NCI-H1092 treated with DMSO at 0.1 percent for 48 hours (cell line): ENCODE results near the gene TMEM238L.
"Not testable (repeated sequence)": the region's sequence is repeated elsewhere in the genome, so short reads cannot be mapped to it uniquely, and the experiment has no call there.

Source experiments
- DNase-seq: peaks from one replicate; lab custom pipeline; 2025; lab: John Stamatoyannopoulos, UW

Gene TMEM238L, protein sequence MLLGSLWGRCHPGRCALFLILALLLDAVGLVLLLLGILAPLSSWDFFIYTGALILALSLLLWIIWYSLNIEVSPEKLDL

DNA sequence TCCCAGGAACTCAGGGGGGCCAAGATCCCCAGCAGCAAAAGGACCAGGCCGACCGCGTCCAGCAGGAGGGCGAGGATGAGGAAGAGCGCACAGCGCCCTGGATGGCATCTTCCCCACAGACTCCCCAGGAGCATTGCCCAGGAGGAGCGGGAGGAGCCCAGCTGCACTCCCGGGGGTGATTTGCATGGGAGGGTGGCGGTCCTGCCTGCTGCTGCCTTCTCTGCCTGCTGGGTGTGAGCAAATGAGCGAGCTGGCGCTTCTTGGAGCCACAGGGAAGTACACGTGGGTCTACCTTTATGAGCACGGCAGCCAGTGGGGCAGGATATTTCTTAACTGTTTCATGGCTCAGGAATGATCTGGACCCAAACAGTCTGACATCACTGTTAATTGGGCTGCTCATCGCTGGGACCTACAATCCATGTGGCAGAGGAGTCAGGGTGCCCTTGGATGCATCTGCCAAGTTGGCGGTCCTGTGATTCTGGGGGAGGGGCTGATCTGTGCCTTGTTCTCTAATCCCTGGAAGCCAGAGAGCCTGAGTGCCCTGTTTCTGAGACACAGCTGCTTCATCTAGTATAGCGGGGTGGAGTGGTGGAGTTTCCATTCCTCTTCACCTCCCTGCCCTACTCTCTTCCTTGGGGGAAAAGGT lies at the start of gene TMEM238L:
TSS of gene TMEM238L (minus strand) at position 270 of the 646 bp plus-strand sequence. CDS start at position 134, 136 bp downstream.
- no peak for DNase-seq

DNA sequence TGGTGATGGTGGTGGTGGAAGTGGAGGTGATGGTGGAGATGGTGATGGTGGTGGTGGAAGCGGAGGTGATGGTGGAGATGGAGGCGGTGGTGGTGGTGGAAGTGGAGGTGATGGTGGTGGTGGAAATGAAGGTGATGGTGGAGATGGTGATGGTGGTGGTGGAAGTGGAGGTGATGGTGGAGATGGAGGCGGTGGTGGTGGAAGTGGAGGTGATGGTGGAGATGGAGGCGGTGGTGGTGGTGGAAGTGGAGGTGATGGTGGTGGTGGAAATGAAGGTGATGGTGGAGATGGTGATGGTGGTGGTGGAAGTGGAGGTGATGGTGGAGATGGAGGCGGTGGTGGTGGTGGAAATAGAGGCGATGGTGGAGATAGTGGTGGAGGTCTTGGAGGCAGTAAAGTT lies 42.7 kb upstream of the TMEM238L start:
- DNase-seq, result not testable (repeated sequence)

DNA sequence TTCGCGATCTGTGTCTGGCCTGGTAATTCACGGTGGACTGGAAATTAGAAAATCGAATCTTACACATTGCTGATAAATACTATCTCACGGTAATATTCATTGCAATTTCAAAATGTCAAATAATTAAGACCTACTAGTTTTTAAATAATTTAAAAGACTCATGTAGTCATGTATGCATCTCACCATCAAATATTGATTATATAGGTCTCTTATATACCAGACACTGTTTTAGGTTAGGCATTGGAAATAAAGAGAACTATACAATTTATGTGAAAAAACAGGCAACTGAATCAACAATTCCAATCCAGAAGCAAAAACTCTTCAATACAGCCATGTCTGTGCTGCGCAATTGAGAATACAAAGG lies 41.5 kb upstream of the TMEM238L start:
- DNase-seq, result no peak

DNA sequence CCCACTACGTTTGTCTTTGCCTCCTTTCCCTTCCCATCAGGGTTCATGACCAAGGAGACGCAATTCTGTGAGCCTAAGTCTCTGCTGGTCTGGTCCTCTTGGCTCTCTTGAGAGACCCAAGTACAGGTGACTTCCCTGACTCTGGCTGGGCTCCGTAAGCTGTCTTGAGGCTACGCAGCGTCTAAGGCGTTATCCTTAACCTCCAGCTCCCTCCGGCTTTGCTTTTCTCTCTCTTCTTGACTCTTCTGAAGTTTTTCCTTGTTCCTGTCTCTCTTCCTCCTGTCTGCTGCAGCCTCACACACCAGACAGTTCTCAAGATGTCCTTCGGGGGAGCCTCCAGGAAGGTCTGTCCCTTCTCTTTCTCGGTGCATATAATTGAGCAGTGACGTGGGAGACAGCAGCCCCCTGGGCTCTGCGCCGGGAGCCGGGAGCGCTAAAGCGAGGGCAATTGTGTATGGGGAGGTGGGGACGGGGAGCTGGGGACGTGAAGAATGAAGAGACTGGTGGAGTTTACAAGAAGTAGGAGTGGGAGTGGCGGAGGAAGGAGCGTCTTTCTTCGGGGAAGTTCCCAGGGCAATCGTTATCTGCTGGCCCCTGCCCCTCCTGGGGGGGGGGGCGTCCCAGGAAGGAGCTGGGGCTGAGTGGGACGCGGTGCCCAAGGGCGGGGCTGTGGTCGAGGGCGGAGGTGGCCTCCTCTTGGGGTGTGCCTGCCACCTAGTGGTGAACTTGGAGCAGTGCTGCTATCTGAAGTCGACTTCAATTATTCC lies 40.9 kb upstream of the TMEM238L start:
- DNase-seq, result peak; percentile 30

DNA sequence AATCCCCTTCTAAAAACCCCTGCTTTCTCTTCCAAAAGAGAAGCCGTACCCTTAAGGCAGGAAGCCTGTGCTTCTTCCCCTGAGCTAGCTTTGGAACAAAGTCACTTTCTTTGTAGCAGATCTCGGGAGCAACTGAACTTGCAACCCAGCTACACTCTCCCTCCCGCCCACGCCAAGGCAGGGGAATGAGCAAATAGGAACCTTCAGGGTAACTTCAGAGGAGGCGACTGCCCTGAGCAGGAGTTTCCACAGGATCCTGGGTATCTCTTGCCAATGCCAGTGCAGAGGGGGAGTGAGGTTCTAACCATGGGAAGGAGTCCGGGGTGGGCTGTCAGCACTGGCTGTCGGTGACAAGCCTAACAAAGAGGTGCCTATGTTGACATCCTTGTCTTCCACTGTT lies 39.9 kb upstream of the TMEM238L start:
- no peak for DNase-seq

DNA sequence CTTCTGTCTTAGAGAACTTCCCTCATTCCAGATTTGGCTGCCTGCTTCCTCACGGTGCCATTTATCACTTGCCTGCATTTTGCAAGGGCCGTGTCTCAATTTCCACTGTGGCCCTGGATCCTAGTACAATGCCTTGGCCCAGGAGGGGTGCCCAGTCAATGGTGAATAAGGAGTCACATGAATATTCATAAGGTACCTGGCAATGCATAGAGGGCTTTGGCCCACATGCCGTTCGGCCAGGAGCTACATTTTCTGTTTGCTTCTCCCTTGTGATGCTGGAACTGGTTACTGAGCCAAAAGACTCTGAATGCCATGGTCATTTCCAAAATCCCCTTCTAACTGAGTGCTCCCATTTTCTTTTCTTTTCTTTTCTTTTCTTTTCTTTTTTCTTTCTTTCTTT lies 38.8 kb upstream of the TMEM238L start:
- no peak for DNase-seq

DNA sequence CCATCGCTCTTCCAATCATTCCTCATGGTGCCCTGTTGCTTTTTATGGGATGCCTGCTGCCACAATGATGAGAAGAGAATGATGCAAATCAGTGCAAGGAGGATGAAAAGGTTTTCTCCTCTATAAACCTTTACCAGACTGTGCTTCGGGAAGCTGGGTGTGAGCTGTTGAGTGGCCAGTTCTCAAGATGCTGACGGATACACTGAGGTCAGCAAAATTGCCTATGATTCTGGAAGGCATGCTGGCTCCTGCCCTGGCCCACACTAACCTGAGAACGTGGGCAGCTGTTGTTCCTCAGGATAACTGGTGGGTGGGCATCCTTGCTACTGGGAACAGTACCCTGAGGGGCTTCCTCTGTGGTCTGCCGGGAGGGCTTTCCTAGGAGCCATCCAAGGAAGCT lies 34.8 kb upstream of the TMEM238L start:
- DNase-seq, result no peak

DNA sequence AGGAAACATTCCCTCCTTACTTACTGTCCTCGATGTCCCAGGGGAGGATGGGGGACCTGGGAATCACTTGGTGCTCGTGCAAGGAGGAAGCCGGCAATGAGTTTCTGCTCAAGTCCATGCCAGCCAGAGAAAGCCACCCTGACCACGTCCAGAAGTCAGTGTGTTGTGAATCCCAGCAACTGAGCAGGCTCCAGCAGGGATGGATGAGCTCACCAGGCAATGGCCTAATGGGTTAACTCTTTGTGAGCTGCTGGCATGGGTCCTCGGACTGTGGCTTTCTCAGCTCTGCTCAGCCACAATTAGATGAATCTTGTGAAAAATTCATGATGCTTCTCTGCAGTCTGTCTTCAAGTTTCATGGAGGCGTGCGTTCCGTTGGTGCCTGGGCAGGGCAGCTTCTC lies 34.0 kb upstream of the TMEM238L start, which contains the start of gene PIRT:
TSS of gene PIRT (minus strand) at position 167 of the 400 bp plus-strand sequence. CDS start 12,442 bp downstream, outside the sequence.
- no peak for DNase-seq

DNA sequence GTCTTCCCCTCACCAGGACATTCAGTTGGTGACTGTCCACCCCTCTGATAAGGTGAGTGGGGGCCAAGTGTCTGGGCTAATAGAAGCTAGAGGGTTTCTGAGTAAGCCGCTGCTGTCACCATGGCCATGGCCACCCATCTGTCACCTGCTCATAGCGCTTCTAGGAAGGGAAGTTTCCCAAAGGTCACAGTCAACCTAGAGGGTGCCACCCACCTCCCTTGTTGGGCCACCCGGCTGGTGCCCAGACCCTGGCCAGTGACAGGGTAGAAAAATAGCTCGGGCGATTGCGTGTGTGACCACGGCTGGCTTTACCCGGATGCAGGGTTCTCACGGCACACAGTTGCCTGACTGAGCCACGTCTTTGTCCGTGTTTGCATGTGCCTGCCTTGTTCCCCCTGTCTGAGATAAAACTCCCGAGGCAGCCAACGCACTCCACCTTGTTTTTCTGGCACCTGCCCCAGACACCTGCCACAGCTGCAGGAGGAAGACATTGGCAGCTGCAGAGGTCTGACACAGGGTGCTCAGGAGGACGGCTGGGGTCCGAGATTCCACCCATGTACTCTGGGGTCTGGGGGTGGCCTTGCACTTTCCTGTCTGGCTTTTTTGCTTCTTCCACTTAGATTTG lies 33.2 kb upstream of the TMEM238L start:
- no peak for DNase-seq

DNA sequence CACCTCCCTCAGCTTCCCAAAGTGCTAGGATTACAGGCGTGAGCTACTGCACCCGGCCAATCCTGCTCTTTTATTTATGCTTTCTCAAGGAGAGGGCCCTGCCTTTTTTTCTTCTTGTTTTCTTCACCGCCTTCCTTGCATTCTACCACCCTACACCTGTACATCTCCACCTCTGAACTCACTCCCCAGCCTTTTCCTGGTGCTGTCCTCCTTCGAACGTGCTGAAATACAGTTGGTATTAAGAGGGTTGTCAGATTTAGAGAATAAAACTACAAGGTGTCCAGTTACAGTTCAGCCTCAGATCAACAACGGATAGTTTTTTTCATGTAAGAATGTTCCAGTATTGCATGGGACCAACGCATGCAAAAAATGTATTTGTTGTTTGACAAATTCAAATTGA lies 32.2 kb upstream of the TMEM238L start:
- DNase-seq, result no peak

DNA sequence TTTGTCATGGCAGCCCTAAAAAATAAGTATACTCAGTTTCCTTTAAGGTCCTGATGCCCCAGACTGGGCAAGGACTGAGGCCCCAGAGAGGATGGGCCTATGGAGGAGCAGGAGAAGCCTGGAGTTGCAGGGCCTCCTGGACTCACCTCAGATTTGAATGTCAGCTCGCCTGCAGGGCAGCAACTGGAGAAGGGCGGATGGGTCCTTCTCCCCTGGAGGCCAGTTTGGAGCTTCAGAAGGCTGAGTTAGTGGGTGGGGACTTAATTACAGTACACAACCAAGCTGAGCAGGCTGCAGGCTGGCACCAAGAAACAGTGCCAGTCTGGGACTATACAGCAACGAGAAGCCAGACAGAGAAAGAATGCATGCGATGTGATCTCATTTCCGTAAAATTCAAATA lies 27.8 kb upstream of the TMEM238L start:
- no peak for DNase-seq

DNA sequence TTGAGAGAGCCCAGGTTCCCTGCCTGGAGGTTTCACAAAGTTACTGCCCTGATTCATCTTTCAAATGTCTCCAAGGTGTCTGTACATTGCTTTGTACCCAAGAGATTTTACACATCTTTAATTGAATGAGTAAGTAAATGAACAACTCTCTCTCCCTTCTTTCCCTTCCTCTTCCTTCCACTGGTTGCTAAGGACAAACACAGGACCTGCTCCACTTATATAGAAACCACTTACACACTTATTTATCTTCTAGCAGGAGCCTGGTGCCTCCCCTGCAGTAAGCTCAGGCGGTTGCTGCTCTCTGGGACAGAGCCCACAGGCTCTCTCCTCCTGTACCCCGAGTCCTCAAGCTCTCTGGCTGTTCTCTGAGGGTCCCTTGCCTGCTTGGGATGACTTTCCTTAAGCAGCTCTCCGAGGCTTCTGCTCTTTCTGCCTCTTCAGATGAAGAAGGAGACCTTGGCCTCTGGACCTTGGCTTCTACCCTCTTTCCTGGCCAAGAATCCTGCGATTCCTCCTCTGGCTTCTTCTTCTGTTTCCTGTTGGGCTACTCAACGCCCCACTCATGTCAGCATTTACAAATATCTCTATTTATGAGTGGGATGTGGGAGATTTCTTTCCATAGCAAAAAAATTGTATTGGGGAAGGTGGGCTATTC lies 24.1 kb upstream of the TMEM238L start:
- no peak for DNase-seq

DNA sequence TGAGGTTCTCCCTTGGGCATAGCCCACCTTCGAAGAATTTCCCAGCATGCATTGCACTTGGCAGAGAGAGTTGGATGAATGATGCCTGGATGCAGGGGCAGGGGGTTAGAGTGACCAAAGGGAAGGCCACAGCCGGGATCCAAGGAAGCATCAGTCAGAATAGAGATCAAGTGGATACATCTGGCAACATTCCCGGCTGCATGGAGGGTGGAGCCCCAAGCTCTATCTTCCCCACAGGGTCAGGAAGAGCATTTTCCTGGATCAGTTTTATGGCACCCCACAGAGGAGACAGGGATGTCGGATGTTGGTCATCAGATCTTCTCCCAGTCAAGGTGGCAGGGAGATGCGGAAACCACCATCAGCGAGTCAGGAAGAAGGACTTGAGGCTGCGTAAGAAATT lies 21.0 kb upstream of the TMEM238L start:
- DNase-seq, result no peak

DNA sequence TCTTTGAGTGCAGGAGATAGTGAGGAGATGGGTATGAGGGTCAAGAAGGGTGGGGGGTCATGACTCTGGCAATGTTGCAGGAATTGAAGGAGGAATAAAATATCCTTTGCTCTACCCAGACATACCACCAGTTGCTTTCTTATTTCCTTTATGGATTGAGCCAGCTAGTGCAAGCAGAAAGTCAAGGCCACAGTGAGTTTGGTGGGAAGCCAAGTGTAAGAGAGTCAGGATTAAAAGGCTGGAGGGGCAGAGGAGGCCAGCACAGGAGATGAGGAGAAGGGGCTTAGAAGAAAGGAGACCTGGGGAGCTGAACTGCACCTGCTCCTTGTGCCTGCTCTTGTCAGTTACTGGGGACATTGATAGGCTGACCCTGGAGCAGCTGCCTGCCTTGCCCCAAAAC lies 17.9 kb upstream of the TMEM238L start:
- DNase-seq, result no peak

DNA sequence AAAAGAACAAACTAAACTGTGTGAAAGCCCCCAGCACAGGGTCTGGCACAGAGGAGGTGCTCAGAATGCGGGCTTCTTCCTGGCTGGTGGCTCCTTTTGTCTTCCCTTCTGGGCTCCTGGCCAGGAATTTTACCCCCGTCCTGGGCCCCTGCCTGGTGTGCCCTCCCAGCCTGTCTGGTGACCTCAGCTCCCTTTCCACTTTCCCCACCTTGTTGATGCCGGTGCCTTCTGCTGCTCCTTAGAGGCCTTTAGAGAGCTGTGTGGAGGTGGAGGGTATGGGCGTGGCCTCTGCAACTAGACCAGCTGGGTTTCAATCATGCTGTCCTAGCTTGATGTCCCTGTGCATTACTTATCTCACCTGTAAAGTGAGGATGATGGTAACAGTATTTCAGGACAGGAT lies 17.2 kb upstream of the TMEM238L start:
- no peak for DNase-seq

DNA sequence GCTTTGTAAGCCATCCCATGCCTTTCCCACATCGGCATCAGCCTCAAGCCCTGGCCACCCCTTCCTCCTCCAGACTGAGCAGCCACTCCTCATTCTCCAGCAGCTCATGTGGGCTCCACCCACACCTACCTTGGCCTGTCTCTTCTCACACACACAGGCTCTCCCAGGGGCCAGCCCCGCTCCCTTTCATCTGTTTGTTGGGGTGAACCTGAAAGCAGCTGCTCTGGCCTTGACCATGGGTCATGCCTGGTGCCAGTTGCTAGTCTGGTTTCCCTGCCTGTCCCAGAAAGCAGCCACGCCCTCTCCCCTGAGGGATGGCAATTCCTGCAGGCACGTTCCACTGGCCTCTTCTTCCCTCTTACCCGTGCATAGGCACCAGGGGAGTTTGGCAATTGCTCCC lies 11.4 kb upstream of the TMEM238L start:
- DNase-seq, result no peak

DNA sequence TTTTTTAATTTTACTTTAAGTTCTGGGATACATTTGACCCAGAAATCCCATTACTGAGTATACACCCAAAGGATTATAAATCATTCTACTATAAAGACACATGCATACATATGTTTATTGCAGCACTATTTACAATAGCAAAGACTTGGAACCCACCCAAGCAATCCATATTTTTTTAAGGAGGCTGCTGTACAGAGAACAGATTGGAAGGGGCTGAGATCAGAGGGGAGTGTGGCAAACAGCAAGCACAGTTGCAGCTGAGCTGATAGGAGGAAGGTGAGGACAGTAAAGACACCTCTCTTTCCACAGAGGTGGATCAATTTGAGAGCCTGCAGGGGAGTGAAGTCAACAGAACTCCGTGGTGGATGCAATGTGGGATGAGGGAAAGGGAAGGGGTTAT lies 10.2 kb upstream of the TMEM238L start:
- no peak for DNase-seq

DNA sequence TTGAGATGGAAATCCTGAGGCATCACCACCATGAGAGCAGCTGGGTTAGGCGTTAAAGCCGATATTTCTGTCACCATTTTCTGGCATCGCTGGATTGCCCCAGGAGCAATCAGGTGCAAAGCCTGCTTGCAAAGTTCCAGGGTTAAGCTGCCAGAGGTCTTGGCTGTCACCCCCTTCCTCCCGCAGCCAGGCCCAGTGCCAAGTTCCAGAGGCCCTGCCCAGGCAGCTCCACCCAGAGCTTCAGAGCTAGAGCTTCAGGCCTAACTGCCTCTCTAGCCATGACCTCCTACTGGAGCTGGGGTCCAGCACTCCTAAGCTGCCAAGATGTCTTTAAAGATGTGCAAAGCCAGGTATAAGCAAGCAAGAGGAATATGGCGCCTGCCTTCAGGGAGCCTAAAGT lies 8.8 kb upstream of the TMEM238L start:
- no peak for DNase-seq

DNA sequence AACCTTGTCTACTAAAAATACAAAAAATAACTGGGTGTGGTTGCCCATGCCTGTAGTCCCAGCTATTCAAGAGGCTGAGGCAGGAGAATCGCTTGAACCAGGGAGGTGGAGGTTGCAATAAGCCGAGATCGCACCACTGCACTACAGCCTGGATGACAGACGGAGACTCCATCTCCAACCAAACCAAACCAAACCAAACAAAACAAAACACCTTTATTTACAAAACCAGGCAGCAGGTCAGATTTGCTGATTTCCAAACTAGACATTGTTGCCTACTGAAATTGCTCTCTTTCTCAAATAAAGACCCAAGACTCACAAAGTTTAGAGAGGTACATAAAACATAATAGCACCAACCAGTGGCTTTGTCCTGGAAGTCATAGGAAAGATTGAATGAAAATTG lies 5.7 kb upstream of the TMEM238L start:
- DNase-seq, result no peak

DNA sequence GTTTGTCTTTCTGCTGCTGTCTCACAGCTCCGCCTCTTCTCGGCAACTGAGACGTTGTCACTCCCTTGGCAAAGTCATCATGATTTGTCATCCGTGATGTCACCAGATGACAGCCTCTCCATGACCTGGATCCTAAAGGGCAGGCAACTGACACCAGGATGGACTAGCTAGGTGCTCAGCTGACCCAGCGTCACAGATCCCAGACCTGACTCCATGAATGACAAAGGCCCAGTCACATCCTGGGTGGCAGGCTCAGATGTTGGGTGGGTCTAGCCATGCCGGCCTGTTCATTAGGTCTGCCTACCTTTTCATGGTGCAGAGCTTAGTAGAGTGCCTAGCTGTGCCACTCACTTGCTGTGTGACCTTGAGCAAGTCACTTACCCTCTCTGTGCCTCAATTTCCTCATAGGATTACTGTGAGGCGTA lies 3.8 kb upstream of the TMEM238L start:
- DNase-seq, result no peak

DNA sequence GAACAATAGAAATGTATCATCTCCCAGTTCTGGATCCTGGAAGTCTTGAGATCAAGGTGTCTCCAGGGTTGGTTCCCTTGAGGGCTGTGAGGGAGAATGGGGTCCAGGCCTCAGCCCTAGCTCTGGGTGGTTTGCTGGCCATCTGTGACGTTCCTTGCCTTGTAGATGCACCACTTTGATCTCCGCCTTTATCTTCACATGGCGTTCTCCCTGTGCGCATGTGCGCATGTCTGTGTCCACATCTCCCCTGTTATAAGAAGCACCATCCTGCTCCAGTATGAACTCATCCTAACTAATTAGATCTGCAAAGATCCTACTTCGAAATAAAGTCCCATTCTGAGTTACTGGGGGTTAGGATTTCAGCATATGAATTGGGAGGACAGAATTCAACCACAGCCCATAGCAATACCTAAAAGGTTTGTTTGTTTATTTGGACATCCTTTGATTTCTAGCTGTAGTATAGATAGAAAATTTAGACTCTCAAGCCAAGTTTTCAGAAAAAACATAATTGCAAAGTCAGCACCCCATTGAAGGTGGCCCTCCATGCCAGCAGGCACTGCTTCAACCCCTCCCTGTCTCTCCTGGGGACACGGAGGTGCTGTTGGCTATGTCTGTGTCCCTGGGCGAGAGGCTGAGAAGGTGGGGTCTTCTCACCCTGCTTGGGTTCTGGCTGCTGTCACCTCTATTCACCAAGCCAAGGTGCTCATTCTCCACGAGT lies 2.8 kb upstream of the TMEM238L start:
- no peak for DNase-seq

DNA sequence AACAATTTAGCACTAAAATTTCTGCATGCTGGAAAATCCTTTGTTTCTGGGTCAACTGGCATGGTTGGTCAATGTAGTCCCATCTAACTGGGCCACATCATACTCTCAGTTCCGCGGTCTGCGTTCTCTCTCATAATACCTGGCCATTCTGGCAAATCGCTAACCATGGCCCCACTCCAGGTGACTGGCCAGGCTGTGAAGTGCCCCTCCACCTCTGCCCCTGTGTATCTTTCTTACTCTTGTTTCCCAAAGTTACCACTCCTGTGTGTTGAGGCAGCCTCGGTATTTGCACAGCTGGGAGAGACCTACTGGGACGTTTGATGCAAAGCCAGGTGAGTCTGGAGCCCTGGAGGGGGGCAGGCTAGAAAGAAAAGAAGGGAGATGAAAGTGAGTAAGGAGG lies 2.0 kb upstream of the TMEM238L start:
- DNase-seq, result no peak
